SK-N-SH treated with all-trans-retinoic acid at 6 μM for 48 hours (cell line): Measurements from ENCODE around the gene EVI5.
"Not testable (repeated sequence)": the region's sequence is repeated elsewhere in the genome, so short reads cannot be mapped to it uniquely, and the experiment has no call there.

Source experiments
- ARNTL ChIP-seq: fragments of 450-650 bp; formaldehyde crosslinking; IDR thresholded peaks from 2 replicates; pipeline ENCODE4 v1.5.0; 2020; ENCODE audit warnings: low read depth, mild to moderate bottlenecking, moderate library complexity, borderline replicate concordance
- BACH2 ChIP-seq: fragments of 250-450 bp; sonication (Bioruptor Pico); IDR thresholded peaks from 2 replicates; pipeline ENCODE4 v1.9.0; 2021; ENCODE audit warnings: mild to moderate bottlenecking, borderline replicate concordance
- CREB5 ChIP-seq: fragments of 250-450 bp; sonication (Bioruptor Pico); IDR thresholded peaks from 2 replicates; pipeline ENCODE4 v1.5.1; 2020; ENCODE audit warnings: low read depth, mild to moderate bottlenecking, moderate library complexity
- TCF4 ChIP-seq: fragments of 250-450 bp; sonication (Bioruptor Pico); IDR thresholded peaks from 2 replicates; pipeline ENCODE4 v1.8.0; 2021; ENCODE audit warnings: mild to moderate bottlenecking, moderate library complexity, borderline replicate concordance
- ZC3H10 ChIP-seq: fragments of 250-450 bp; sonication (Bioruptor Pico); IDR thresholded peaks from 2 replicates; pipeline ENCODE4 v1.5.1; 2021; ENCODE audit warnings: mild to moderate bottlenecking, moderate library complexity
- ZFP30 ChIP-seq: fragments of 450-650 bp; formaldehyde crosslinking; IDR thresholded peaks from 2 replicates; pipeline ENCODE4 v1.5.0; 2022; ENCODE audit warnings: mild to moderate bottlenecking, moderate library complexity
- ZNF70 ChIP-seq: fragments of 450-650 bp; formaldehyde crosslinking; IDR thresholded peaks from 2 replicates; pipeline ENCODE4 v1.5.0; 2020; ENCODE audit warnings: mild to moderate bottlenecking, moderate library complexity
- TF ChIP-seq, protein P1 (sequence below): fragments of 250-450 bp; sonication (Bioruptor Pico); IDR thresholded peaks from 2 replicates; pipeline ENCODE4 v1.8.0; 2020; ENCODE audit warnings: mild to moderate bottlenecking, moderate library complexity, borderline replicate concordance

DNA sequence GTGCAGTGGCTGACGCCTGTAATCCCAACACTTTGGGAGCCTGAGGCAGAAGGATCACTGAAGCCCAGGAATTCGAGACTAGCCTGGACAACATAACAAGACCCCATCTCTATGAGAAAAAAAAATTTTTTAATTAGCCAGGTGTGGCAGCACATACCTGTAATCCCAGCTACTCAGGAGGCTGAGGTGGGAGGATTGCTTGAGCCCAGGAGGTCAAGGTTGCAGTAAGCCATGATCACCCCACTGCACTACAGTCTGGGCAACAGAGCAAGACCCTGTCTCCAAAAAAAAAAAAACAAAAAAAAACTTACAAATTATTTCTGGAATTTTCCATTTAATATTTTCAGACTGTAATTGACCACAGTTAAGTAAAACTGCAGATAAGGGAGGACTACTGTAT is 11.2 kb downstream of the EVI5 start:
- TF ChIP-seq, protein P1, sequence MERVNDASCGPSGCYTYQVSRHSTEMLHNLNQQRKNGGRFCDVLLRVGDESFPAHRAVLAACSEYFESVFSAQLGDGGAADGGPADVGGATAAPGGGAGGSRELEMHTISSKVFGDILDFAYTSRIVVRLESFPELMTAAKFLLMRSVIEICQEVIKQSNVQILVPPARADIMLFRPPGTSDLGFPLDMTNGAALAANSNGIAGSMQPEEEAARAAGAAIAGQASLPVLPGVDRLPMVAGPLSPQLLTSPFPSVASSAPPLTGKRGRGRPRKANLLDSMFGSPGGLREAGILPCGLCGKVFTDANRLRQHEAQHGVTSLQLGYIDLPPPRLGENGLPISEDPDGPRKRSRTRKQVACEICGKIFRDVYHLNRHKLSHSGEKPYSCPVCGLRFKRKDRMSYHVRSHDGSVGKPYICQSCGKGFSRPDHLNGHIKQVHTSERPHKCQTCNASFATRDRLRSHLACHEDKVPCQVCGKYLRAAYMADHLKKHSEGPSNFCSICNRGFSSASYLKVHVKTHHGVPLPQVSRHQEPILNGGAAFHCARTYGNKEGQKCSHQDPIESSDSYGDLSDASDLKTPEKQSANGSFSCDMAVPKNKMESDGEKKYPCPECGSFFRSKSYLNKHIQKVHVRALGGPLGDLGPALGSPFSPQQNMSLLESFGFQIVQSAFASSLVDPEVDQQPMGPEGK (CRISPR knock-in tag), result not testable (repeated sequence)
- not testable (repeated sequence) for TF ChIP-seq ZC3H10 (CRISPR knock-in tag); CREB5 (CRISPR knock-in tag); ARNTL (CRISPR knock-in tag); ZFP30 (CRISPR knock-in tag); ZNF70; BACH2 (CRISPR knock-in tag); TCF4 (CRISPR knock-in tag)
